Neural progenitor cell (in vitro differentiated cells): ENCODE data around the gene GART.

Experiments
- CTCF ChIP-seq: fragments of 200-600 bp; sonication (generic); IDR thresholded peaks from 2 replicates; pipeline ENCODE4 v1.5.1; 2017; ENCODE audit warnings: antibody characterized with exemption, mild to moderate bottlenecking
- EZH2phosphoT487 ChIP-seq: fragments of 200-600 bp; sonication (generic); IDR thresholded peaks from 2 replicates; pipeline ENCODE4 v1.6.1; 2017; ENCODE audit warnings: antibody characterized with exemption

GRCh38 chr21:33481314-33481943, 60.5 kb downstream of the GART start:
- TF ChIP-seq EZH2phosphoT487: no peak
- TF ChIP-seq CTCF: no peak
